BLaER1 (cell line): ENCODE measurements around the gene MDN1.

Experiments
- H3K27ac ChIP-seq: shearing (Covaris generic); formaldehyde crosslinking; 2 replicates; pipeline ENCODE4 v1.8.1; 2022
- H3K27me3 ChIP-seq: shearing (Covaris generic); formaldehyde crosslinking; 2 replicates; pipeline ENCODE4 v1.8.1; 2022
- H3K36me3 ChIP-seq: shearing (Covaris generic); formaldehyde crosslinking; 2 replicates; pipeline ENCODE4 v1.8.1; 2022
- H3K4me1 ChIP-seq: shearing (Covaris generic); formaldehyde crosslinking; 2 replicates; pipeline ENCODE4 v1.8.1; 2022
- H3K4me2 ChIP-seq: shearing (Covaris generic); formaldehyde crosslinking; 2 replicates; pipeline ENCODE4 v1.8.1; 2022
- H3K4me3 ChIP-seq: shearing (Covaris generic); formaldehyde crosslinking; 2 replicates; pipeline ENCODE4 v1.8.1; 2022
- H3K9ac ChIP-seq: shearing (Covaris generic); formaldehyde crosslinking; 2 replicates; pipeline ENCODE4 v1.8.1; 2022
- H3K9me3 ChIP-seq: shearing (Covaris generic); formaldehyde crosslinking; 2 replicates; pipeline ENCODE4 v1.8.1; 2022
- H4K20me1 ChIP-seq: shearing (Covaris generic); formaldehyde crosslinking; 2 replicates; pipeline ENCODE4 v1.8.1; 2022
- Cebpa-rat ChIP-seq: shearing (Covaris generic); IDR thresholded peaks from 2 replicates; pipeline ENCODE4 v1.8.1; 2022

MDN1 gene

GRCh38 chr6:89706121-89706520, 113.5 kb downstream of the MDN1 start:
- Histone ChIP-seq H3K4me3 (no peak overlapping the region), H3K9me3 (no peaks in the 10 kb centered on the region), H3K36me3 (peaks cover 68% of the 10 kb centered on the region), H3K9ac (no peak overlapping the region), H3K27ac (no peak overlapping the region), H3K4me2 (no peak overlapping the region), H3K4me1 (no peaks in the 10 kb centered on the region), H3K27me3 (no peaks in the 10 kb centered on the region), H4K20me1 (no peaks in the 10 kb centered on the region)
- TF ChIP-seq Cebpa-rat: no peak

- H3K27ac ChIP-seq: no peak overlapping the region
- H3K27me3 ChIP-seq: no peaks in the 10 kb centered on the region
Observed at GRCh38 chr6:89703292-89703691, 116.3 kb downstream of the MDN1 start.

GRCh38 chr6:89702349-89702748, 117.2 kb downstream of the MDN1 start:
- H3K27me3 ChIP-seq: no peaks in the 10 kb centered on the region
- no peak overlapping the region for H3K27ac ChIP-seq
- no peak for TF ChIP-seq Cebpa-rat
- H3K4me3 ChIP-seq: no peak overlapping the region
- peaks cover 66% of the 10 kb centered on the region for H3K36me3 ChIP-seq
- no peaks in the 10 kb centered on the region for H3K9me3 ChIP-seq
- H3K9ac ChIP-seq: no peak overlapping the region
- H4K20me1 ChIP-seq: no peaks in the 10 kb centered on the region
- no peak overlapping the region for H3K4me2 ChIP-seq
- H3K4me1 ChIP-seq: no peaks in the 10 kb centered on the region

More at GRCh38 chr6:89703292-89703691, 116.3 kb downstream of the MDN1 start:
- H3K4me2 ChIP-seq: no peak overlapping the region
- no peak overlapping the region for H3K4me3 ChIP-seq
- no peak for TF ChIP-seq Cebpa-rat
- H3K9ac ChIP-seq: no peak overlapping the region
- H3K36me3 ChIP-seq: peaks cover 68% of the 10 kb centered on the region
- no peaks in the 10 kb centered on the region for H4K20me1 ChIP-seq
- H3K4me1 ChIP-seq: no peaks in the 10 kb centered on the region
- H3K9me3 ChIP-seq: no peaks in the 10 kb centered on the region

- no peak overlapping the region for H3K27ac ChIP-seq
- no peak overlapping the region for H3K4me2 ChIP-seq
- H3K36me3 ChIP-seq: peaks cover 79% of the 10 kb centered on the region
- H4K20me1 ChIP-seq: no peaks in the 10 kb centered on the region
- H3K9me3 ChIP-seq: no peaks in the 10 kb centered on the region
- H3K27me3 ChIP-seq: no peaks in the 10 kb centered on the region
- H3K9ac ChIP-seq: no peak overlapping the region
- TF ChIP-seq Cebpa-rat: no peak
- no peak overlapping the region for H3K4me3 ChIP-seq
- H3K4me1 ChIP-seq: peaks cover 2% of the 10 kb centered on the region
Observed at GRCh38 chr6:89695667-89696066, 123.9 kb downstream of the MDN1 start.

GRCh38 chr6:89694428-89694827, 125.2 kb downstream of the MDN1 start:
- Histone ChIP-seq H4K20me1 (no peaks in the 10 kb centered on the region), H3K27me3 (no peaks in the 10 kb centered on the region), H3K4me2 (no peak overlapping the region), H3K27ac (no peak overlapping the region), H3K4me1 (peaks cover 14% of the 10 kb centered on the region), H3K36me3 (peaks cover 71% of the 10 kb centered on the region), H3K9me3 (no peaks in the 10 kb centered on the region), H3K4me3 (no peak overlapping the region), H3K9ac (no peak overlapping the region)
- TF ChIP-seq Cebpa-rat: no peak

- H4K20me1 ChIP-seq: no peaks in the 10 kb centered on the region
Observed at GRCh38 chr6:89693207-89693606, 126.4 kb downstream of the MDN1 start.

GRCh38 chr6:89692256-89692655, 127.3 kb downstream of the MDN1 start:
- H3K36me3 ChIP-seq: peaks cover 80% of the 10 kb centered on the region
- H3K9me3 ChIP-seq: no peaks in the 10 kb centered on the region
- H3K27ac ChIP-seq: no peak overlapping the region
- H3K4me2 ChIP-seq: no peak overlapping the region
- no peak overlapping the region for H3K4me3 ChIP-seq
- H3K4me1 ChIP-seq: peaks cover 15% of the 10 kb centered on the region
- H4K20me1 ChIP-seq: no peaks in the 10 kb centered on the region
- H3K9ac ChIP-seq: no peak overlapping the region
- TF ChIP-seq Cebpa-rat: no peak
- H3K27me3 ChIP-seq: no peaks in the 10 kb centered on the region

More at GRCh38 chr6:89693207-89693606, 126.4 kb downstream of the MDN1 start:
- Histone ChIP-seq H3K9ac (no peak overlapping the region), H3K27ac (no peak overlapping the region), H3K4me1 (peaks cover 15% of the 10 kb centered on the region), H3K27me3 (no peaks in the 10 kb centered on the region), H3K4me2 (no peak overlapping the region), H3K4me3 (no peak overlapping the region), H3K36me3 (peaks cover 78% of the 10 kb centered on the region), H3K9me3 (no peaks in the 10 kb centered on the region)
- TF ChIP-seq Cebpa-rat: no peak

- peaks cover 15% of the 10 kb centered on the region for H3K4me1 ChIP-seq
- no peak overlapping the region for H3K4me2 ChIP-seq
- no peak for TF ChIP-seq Cebpa-rat
- no peaks in the 10 kb centered on the region for H4K20me1 ChIP-seq
- H3K36me3 ChIP-seq: peaks cover 83% of the 10 kb centered on the region
- no peaks in the 10 kb centered on the region for H3K27me3 ChIP-seq
- no peak overlapping the region for H3K27ac ChIP-seq
- no peaks in the 10 kb centered on the region for H3K9me3 ChIP-seq
- no peak overlapping the region for H3K9ac ChIP-seq
- H3K4me3 ChIP-seq: no peak overlapping the region
Observed at GRCh38 chr6:89690944-89691324, 128.7 kb downstream of the MDN1 start.

GRCh38 chr6:89689732-89690131, 129.9 kb downstream of the MDN1 start:
- Histone ChIP-seq H3K27ac (no peak overlapping the region), H3K27me3 (no peaks in the 10 kb centered on the region), H3K4me1 (peaks cover 15% of the 10 kb centered on the region), H4K20me1 (no peaks in the 10 kb centered on the region), H3K4me2 (peak overlapping the region; percentile 26), H3K9ac (no peak overlapping the region), H3K36me3 (peaks cover 83% of the 10 kb centered on the region), H3K4me3 (no peak overlapping the region), H3K9me3 (no peaks in the 10 kb centered on the region)
- TF ChIP-seq Cebpa-rat: no peak

- H3K4me3 ChIP-seq: no peak overlapping the region
- no peaks in the 10 kb centered on the region for H3K9me3 ChIP-seq
- no peak overlapping the region for H3K4me2 ChIP-seq
- H3K36me3 ChIP-seq: peaks cover 83% of the 10 kb centered on the region
- H3K27me3 ChIP-seq: no peaks in the 10 kb centered on the region
- H4K20me1 ChIP-seq: no peaks in the 10 kb centered on the region
- TF ChIP-seq Cebpa-rat: no peak
- H3K27ac ChIP-seq: no peak overlapping the region
- peaks cover 15% of the 10 kb centered on the region for H3K4me1 ChIP-seq
- no peak overlapping the region for H3K9ac ChIP-seq
Observed at GRCh38 chr6:89688328-89688727, 131.3 kb downstream of the MDN1 start.

- no peaks in the 10 kb centered on the region for H4K20me1 ChIP-seq
- H3K36me3 ChIP-seq: peaks cover 91% of the 10 kb centered on the region
- TF ChIP-seq Cebpa-rat: no peak
Observed at GRCh38 chr6:89685311-89685710, 134.3 kb downstream of the MDN1 start.

More at GRCh38 chr6:89685311-89685710, 134.3 kb downstream of the MDN1 start:
- H3K4me3 ChIP-seq: no peak overlapping the region
- H3K4me1 ChIP-seq: peaks cover 9% of the 10 kb centered on the region
- H3K27me3 ChIP-seq: no peaks in the 10 kb centered on the region
- no peaks in the 10 kb centered on the region for H3K9me3 ChIP-seq
- H3K9ac ChIP-seq: no peak overlapping the region
- no peak overlapping the region for H3K4me2 ChIP-seq
- H3K27ac ChIP-seq: no peak overlapping the region
